ENCODE results near the gene RHOG.
"Not testable (repeated sequence)": the region's sequence is repeated elsewhere in the genome, so short reads cannot be mapped to it uniquely, and the experiment has no call there.

The RHOG gene

DNA sequence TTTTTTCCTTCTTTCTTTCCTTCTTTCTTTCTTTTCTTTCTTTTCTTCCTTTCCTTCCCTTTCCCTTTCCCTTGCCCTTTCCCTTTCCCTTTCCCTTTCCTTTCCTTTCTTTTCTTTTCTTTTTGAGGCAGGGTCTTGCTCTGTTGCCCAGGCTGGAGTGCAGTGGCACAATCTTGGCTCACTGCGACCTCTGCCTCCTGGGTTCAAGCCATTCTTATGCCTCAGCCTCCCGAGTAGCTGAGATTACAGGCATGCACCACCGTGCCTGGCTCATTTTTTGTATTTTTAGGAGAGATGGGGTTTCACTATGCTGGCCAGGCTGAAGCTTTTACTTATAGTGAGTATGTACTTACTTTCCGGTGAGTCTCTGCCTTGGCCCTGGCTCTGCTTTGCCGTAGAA is 25.9 kb downstream of the RHOG start:
- in situ Hi-C loops (cut with MboI; ENCODE audit: low sequenced_read_pairs) = not testable (repeated sequence)

DNA sequence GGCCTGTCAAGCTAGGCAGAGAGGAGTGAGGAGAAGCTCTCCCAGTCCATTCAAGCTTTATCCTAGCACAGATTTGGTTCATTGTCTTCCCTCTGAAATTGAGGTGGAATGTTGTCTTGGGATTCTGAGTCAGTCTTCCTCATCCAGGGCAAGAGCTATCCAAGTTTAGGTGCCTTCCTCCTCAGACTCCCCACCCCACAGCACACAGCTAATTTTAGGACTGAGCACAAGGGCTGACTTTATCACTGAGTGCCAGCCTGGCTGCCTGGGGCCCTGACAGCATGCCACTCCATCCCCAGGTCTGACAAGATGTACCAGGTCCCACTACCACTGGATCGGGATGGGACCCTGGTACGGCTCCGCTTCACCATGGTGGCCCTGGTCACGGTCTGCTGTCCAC is 29.8 kb downstream of the RHOG start:
- in situ Hi-C loops (cut with MboI; ENCODE audit: low sequenced_read_pairs) = no loop called here

DNA sequence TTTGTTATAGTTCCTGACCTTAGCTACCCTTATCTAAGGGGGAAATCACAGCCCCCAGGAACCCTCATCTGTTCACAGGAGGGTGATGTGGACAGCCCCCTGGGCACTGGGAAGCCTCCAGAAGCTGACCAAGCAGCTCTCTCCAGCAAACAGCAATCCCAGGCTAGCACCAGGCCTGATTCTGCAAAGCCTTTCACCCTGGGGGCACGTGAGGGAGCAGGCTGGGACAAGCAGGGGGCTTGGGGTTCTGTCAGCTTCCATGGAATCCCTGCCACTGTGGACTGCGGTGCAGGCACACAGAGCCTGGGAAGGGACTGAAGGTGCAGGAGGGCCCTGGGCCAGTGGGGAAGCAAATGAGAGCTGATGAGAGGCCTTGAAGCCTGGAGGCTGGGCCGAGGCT is 30.3 kb downstream of the RHOG start:
- in situ Hi-C loops (cut with MboI; ENCODE audit: low sequenced_read_pairs) = no loop called here

DNA sequence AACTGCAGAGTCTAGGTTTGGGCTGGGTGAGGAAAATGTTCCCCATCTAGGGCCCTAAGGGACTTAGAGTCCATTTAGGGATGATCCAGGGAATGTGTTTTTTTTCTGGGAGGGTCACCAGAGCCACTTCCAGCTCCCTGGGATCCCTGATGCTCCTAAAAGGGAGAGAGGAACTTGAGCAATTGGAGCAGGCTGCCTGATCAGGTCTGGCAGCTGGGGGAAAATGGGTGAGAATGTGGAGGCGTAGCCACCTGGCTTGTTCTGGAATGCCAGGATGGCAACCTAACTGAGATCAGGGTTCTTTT is 31.2 kb downstream of the RHOG start:
- in situ Hi-C loops (cut with MboI; ENCODE audit: low sequenced_read_pairs) = no loop called here

DNA sequence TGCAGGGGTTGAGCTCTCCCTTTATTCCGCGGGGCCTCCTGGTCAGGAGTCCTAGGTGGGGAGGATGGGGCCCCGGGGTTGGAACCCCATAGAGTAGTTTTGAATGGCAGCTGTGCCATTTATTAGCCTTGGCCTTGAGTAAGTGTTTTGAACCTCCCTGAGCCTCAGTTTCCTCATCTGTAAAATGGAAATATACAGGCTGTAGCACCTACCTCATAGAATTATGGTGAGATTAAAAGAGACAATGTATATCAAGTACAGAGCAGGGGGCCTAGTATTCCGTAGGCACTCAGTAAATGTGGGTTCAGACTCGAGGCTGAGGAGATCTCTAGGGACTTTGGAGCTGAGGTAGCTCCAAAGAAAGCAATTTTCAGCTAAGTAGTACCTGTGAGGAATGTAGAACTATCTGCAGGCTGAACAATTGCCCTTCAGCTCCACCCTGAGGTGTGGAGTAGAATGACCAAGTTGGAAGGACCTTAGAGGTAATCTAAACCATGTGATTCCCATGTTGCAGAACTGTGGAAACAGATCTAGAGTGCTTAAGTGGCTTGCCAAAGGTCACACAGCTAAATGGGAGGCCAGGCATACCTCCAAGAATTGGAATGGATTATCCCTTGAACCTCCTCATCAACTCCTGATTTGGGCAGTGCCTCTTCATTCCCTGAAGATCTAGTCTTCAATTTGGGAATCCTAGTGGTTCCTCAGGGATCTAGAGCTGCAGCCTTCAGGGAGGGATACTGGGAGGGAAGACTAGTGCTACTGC is 31.7 kb downstream of the RHOG start:
- in situ Hi-C loops (cut with MboI; ENCODE audit: low sequenced_read_pairs) = no loop called here

DNA sequence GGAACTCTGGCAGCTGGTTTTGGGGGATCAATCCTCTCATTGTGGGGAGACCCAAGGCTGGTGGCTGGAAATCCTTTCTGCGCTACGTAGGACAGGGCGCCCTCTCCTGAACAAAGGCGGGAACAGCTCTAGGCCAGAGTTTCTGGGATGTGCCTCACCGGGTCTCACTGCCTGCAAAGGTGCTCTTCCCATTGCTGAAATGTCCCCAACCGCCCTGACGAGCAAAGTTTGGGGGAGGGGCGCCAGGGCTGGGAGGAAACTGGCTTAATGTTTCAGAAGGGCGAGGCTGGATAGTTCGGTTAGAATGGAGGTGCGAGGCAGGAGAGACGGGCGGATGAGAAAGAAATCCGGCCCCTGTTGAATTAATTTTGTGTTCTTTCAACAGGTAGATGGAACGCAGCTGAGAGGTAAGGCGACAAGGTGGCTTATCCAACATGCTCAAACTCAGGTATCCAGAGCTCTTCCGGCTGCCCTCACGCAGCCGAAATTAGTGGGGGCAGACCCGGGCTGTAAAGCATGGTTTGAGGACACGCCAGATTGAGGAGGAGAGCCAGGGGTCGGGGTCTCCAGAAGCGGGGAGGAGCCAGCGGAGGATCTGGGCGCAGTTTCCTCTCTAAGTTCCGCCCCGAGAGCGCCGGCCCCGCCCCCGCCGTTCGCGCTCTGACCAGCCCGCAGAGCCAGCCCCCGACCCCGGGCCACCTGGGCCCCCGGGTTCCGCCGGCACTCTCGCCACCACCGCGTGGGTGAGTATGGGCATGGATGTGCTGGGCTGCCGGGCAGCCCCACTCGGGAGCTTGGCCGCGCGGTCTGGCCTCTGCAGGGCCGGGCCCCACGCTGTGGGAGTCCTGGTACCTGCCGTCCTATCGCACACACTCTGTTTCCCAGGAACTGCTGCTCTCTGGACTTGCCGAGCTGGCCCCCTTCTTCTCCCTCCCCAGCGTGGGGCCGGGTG is 32.6 kb downstream of the RHOG start, which contains the start of gene PGAP2:
Gene PGAP2 (plus strand): TSS at position 652 of the 952 bp plus-strand sequence. CDS start 2,700 bp downstream, outside the sequence.
- in situ Hi-C loops (cut with MboI; ENCODE audit: low sequenced_read_pairs) = no loop called here

DNA sequence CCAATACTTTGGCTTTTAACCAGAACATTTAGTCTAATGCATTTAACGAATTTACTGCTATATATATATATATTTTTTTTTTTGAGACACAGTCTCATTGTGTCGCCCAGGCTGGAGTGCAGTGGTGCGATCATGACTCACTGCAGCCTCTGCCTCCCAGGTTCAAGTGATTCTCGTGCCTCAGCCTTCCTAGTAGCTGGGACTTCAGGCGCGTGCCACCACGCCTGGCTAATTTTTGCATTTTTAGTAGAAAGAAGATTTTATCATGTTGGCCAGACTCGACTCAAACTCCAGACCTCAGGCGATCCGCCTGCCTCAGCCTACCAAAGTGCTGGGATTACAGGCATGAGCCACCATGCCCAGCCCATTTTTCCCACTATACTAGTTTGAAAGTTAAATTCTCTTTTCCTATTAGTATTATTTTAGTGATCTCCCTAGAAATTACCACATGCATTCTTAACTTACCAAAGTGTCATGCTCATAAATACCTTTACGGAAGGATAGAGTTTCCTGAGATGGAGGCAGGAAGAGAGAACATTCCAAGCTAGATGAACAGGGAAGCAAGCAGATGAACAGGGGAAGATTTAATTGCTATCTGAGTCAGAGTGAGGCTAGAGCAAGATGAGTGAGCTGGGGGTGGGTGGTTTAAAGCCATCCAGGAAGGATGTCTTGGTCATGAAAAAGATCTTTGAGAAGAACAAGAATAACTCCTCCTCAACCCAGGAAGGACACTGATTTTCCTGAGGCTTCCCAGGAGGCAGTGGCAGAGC is 36.8 kb downstream of the RHOG start:
- in situ Hi-C loops (cut with MboI; ENCODE audit: low sequenced_read_pairs) = no loop called here

DNA sequence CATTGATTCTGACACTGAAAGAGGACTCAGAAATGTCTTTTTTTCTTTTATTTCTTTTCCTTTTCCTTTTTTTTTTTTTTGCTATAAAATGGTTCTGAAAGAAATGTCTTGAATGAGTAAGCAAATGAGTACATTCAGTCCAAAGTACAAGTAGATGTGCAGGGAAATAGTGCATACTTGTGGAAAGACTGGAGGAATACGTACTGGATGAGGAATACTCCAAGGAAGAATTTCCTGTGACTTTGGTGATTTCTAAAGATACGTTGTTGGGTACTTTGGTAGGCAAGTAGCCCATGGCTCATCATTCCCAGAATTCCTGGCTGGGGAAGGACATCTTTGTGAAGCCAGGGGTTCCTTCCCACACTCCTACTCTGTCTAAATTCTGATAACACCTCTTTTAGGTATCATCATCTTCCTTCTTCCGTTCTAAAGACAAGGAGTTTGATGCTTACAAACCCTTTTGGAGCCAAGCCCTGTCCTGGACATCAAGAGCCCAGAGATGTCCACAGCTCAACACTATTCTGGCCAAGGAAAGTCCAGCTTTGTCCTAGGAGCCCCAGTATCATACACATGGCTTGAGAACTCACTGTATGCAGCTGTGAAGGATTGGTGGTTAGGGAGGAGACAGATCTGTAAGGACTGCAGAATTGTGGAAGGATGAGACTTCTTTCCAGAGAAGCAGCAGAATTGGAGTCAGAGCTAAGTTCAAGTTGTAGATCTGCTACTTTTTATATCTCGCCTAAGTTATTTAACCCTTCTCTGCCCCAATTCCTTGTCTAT is 38.6 kb downstream of the RHOG start:
- in situ Hi-C loops (cut with MboI; ENCODE audit: low sequenced_read_pairs) = no loop called here

DNA sequence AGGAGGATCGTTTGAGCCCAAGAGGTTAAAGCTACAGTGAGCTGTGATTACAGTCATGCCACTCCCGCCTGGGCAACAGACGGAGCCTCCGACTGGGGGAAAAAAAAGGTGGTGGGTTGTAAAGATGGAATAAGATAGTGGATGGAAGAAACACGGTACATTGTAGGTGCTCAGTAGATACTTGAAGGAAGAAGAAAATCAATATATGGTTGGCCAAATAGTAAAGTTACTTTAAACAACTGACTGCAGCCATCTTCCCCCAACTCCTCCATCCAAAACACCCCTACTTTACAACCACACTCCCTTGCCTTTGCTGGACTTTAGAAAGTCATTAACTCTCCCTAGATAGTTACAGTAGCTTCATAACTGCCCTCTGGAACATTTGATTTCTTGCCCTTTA is 40.9 kb downstream of the RHOG start:
- in situ Hi-C loops (cut with MboI; ENCODE audit: low sequenced_read_pairs) = no loop called here

DNA sequence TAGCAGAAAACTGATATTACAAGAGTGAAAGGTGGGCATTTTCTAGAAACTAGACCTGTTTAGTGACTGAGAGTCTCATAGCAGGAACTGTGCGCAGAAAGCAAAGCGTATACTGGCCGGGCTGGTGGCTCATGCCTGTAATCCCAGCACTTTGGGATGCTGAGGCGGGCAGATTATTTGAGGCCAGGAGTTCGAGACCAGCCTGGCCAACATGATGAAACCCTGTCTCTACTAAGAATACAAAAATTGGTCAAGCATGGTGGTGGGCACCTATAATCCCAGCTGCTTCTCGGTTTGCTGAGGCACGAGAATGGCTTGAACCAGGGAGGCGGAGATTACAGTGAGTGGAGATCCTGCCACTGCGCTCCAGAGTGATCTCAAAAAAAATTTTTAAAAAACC is 41.6 kb downstream of the RHOG start:
- in situ Hi-C loops (cut with MboI; ENCODE audit: low sequenced_read_pairs) = no loop called here

DNA sequence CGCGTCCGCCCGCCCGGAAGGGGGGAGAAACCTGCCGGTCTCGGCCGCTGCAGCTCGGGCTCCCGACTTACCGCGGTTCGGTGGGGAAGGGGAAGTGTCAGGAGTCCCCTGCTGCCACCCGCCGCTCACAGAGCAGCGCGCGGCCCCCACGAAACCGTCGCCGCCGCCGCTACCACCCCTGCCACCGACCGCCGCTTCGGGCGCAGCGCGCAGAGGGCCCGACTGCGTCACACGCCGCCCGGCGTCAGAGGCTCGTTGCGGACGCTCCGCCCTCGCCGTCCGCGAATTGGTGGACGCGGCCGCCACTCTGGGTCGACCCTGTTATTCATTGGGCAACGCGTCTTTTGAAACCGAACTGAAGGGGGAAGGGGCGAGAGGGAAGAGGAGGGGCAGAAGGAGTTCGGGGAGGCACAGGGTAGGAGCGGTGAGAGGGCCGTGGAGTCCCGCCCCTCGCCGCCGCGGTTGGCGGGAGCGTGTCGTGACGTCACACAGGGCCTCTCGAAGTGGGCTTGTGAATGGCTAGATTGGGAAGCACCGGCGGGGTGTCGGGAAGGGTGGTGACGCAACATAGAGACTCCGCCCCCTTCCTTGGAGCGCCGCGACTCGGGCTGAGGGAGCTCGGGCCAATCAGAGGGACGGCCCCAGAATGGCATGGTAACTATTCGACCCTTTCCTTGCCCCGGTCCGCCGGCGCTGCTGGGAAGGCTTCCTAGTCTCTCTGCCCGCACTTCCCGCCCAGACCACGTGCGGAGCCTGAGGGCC is 43.2 kb downstream of the RHOG start, which contains the start of gene NUP98:
Gene NUP98 (minus strand): TSS at position 226 of the 762 bp plus-strand sequence. CDS start 15,437 bp downstream, outside the sequence.
- in situ Hi-C loops (cut with MboI; ENCODE audit: low sequenced_read_pairs) = no loop called here

DNA sequence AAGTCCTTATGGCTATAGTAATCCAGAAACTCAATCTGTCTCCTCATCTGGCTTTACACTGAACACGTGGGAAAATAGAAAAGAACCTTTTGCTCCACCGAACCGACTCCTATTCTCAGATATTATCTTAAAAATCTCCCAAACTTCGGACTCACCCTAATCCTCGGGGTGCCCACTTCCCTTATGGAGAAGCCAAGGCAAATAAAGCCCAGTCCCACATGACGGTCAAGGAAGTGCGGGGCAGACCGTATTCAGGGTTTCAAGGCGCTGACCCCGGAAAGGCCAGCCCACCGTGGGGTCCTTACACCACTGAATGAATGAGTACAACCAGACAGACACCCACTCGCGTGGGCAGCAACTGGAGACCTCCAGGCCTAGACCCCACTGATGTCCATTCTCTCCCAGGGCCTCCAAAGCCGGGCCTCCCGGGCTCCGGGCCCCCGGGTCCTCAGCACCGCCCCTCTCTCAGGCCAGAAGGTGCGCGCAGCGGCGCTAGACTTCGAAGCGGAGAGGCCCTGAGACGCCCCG is 43.9 kb downstream of the RHOG start:
- in situ Hi-C loops (cut with MboI; ENCODE audit: low sequenced_read_pairs) = no loop called here

DNA sequence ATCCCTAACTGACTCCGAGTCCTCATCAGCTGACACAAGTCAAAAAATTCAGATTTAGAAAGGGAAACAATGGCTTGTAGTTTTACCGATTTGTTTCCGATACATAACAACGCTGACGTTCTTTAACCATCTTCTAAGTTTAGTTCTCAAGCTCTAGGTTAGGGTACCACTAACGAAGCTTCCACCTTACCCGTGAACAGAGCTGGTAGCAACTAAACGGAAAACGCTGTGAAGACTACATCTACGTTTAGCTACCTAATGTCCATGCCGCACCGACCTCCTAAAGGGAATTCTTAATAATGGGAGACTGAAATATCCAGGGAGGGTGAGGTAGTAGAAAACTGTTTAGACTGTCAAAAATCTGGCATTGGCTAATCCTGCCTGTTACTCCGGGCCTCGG is 44.4 kb downstream of the RHOG start:
- in situ Hi-C loops (cut with MboI; ENCODE audit: low sequenced_read_pairs) = no loop called here

DNA sequence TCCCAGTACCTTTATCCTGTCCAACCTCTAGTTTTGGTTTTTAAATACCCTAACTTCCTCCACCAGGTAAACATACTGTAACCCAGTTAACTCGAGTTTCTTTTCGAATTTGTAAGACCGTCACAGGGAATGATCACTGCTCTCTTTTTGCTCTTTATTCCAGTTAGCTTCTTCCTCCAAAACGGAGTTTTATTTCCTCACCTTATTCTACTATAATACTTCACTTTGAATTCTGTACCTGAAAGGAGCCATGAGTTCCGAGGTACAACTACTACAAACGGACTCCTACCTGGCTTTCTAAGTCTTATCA is 44.8 kb downstream of the RHOG start:
- in situ Hi-C loops (cut with MboI; ENCODE audit: low sequenced_read_pairs) = no loop called here

DNA sequence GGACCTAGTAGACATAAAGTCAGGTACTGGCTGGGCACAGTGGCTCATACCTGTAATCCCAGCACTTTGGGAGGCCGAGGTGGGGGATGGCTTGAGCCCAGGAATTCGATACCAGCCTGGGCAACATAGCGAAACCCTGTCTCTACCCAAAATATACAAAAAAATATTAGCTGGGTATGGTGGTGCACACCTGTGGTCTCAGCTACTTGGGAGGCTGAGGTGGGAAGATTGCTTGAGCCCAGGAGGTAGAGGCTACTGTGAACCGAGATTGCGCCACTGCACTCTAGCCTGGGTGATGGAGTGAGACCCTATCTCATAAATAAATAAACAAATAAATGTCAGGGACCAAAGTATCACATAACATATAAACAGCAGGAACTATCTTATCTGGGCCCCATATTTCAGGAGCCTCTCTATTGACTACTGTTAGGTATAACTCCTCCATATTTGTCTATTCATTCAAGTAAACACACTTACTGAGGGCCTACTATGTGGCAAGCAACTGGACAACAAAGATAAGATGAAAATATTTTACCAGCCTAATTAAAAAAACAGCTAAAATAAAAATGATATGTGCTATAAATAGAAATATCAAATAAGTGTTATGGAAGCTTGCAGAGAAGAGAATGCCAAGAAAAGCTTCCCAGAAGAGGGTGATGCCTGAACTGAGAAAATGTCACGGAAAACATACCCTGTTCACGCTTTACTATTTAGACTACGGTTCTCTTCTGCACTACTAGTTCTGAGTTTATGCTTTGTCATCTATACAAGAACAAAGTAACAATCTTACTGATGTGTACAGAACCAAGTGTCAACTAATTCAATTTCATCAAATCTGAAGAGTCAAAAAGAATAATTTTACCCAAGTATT is 45.4 kb downstream of the RHOG start:
- in situ Hi-C loops (cut with MboI; ENCODE audit: low sequenced_read_pairs) = no loop called here

DNA sequence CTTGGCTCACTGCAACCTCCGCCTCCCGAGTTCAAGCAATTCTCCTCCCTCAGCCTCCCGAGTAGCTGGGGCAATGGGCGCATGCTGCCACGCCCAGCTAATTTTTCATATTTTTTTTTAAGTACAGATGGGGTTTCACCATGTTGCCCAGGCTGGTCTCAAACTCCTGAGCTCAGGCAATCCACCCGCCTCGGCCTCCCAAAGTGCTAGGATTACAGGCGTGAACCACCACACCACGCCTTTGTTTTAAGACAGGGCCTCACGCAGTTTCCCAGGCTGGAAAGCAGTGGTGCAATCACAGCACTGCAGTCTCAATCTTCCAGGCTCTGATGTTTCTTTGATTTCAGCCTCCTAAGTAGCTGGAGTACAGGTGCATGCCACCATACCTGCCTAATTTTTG is 46.4 kb downstream of the RHOG start:
- in situ Hi-C loops (cut with MboI; ENCODE audit: low sequenced_read_pairs) = not testable (repeated sequence)

DNA sequence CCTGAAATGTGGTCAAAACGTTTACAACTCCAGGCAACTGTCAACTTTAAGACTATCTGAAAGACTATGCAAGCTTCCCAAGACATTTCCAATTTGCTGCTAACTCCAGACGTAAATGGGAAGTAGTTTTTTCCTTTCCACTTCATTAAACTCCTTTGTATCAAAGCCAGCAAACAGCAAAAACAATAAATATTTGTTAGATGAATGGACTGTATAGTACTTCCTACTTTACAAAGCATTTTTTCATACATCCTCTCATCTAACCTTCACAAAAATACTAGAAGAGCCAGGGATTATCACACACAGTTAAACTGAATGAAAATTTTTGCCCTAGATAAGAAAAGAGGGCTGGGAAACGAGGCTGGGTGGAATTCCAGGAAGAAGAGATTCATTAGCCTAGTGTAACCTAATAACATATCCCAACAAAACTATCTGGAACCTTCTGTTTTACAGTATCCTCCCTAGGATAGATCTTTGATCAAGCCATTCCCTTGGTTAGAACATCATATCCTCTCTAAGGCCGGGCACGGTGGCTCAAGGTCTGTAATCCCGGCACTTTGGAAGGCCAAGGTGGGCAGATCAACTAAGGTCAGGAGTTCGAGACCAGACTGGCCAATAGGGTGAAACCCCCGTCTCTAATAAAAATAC is 53.9 kb downstream of the RHOG start:
- in situ Hi-C loops (cut with MboI; ENCODE audit: low sequenced_read_pairs) = no loop called here

DNA sequence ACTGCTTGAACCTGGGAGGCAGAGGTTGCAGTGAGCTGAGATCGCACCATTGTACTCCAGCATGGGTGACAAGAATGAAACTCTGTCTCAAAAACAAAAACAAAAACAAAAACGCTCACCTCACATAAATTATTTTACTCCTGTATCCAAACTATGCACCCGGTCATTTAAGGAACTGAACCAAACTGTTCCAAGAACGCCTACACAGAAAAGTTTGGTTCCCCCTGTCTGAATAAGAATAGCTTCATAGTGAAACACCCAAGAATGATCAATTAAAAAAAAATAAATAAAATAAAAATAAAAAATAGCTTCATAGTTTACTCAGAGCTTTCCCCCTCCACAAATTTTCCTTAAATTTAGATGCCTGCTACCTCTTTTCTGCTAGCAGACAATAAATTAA is 57.1 kb downstream of the RHOG start:
- in situ Hi-C loops (cut with MboI; ENCODE audit: low sequenced_read_pairs) = no loop called here
